ENCODE results near the gene IMMP2L.

DNA sequence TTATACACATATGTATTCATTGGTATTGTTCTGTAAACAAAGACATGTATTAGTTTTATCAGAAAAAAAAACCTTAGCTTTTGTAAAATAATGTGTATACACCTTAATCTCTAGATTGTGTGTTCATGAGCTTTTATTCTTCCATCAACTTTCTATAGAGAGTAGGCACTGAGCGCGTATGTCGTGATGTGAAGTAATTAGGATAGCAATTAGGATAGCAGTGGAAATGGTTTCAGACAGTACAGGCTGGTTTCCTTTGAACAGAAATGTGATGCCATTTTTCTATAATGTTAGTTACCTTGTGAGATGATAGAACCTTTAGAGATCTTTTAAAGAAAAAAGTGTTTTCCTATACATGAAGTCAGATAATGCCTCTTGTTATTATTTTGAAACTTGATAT is 709.0 kb downstream of the IMMP2L start:
- TF ChIP-seq EZH2phosphoT487 (IDR thresholded peaks at IDR 0.05; ENCODE audit: insufficient read depth, low read depth) (no peak), EZH2 (IDR thresholded peaks at IDR 0.05; ENCODE audit: insufficient read depth, poor library complexity, severe bottlenecking) (no peak)

All from GM23248 (cell line).